ENCODE measurements around the gene TCFL5. TPM values are rescaled to one million over a fixed set of nuclear protein-coding genes. Genes with fewer than 3 reads are reported as not detected.

The TCFL5 gene
- total RNA-seq (2022) = 14.6 and 15.1 TPM in 2 replicates
- percentile 72 among the genes with signal in this experiment for Bru-seq, nascent RNA
- BruChase-seq, experiment 1, labeled RNA remaining after a 2-hour chase = percentile 82 among the genes with signal in this experiment
- BruChase-seq, experiment 2, labeled RNA remaining after a 6-hour chase = percentile 82 among the genes with signal in this experiment
- long read RNA-seq, transcript TCFL5-202 (6 exons, 2,456 nt) = major isoform, 5 of 23 reads
- long read RNA-seq, partial matches to known transcripts = 3 of 23 reads
- long read RNA-seq, other reads (novel, unspliced or antisense) = 14 of 23 reads

GRCh38 chr20:62861726-62862336 is at the start of gene TCFL5:
Gene TCFL5, minus strand, starts transcription at chr20:62861822. Its CDS starts 152 bp downstream, at chr20:62861670.
- H3K4me1 ChIP-seq = peaks cover 14% of the 10 kb centered on the region
- Mint-ChIP-seq H3K36me3 (ENCODE audit: insufficient read depth, unreplicated experiment) (peaks cover 14% of the 10 kb centered on the region), H3K4me1 (ENCODE audit: low read depth, unreplicated experiment) (peaks cover 15% of the 10 kb centered on the region), H3K4me3 (ENCODE audit: unreplicated experiment) (peak within 1 kb of the TSS; percentile 65), H3K9me3 (ENCODE audit: unreplicated experiment) (peaks cover 20% of the 10 kb centered on the region), H3K27ac (ENCODE audit: unreplicated experiment) (peak within 1 kb of the TSS; percentile 13), H3K27me3 (ENCODE audit: insufficient read depth, unreplicated experiment) (peaks cover 4% of the 10 kb centered on the region)
- DNase-seq = peak; percentile 97 to 100
- H3K9me3 ChIP-seq = peaks cover 12% of the 10 kb centered on the region
- TF ChIP-seq CTCF (IDR thresholded peaks at IDR 0.05; ENCODE audit: insufficient read depth in 1 of 2, low read depth in 1 of 2, low read length in 1 of 2, severe bottlenecking in 1 of 2, unreplicated experiment in 1 of 2) = no peak
- CTCF ChIA-PET = interaction anchor here (0.6 to 1.4 kb wide), 8 partner anchors 11 to 353 kb away, joined by 3 to 9 read pairs (median 4); no protein-coding TSS in a partner anchor
- peak within 1 kb of the TSS; percentile 85 for H3K4me3 ChIP-seq (ENCODE audit: low read depth, low read length)
- BruUV-seq (replicated peaks) = no TSS peak
- no peaks in the 10 kb centered on the region for H3K27me3 ChIP-seq (replicated peaks; ENCODE audit: control insufficient read depth, insufficient read depth, low read length)
- intact Hi-C loops (cut with micrococcal nuclease; ENCODE audit: unreplicated experiment) = loop anchor here (5.0 kb wide), 1 partner anchor 55 kb away; no protein-coding TSS in a partner anchor
- H3K36me3 ChIP-seq (ENCODE audit: control insufficient read depth, insufficient read depth, low read length) = no peaks in the 10 kb centered on the region
- POLR2A ChIA-PET = interaction anchor here (0.5 to 1.6 kb wide), 13 partner anchors 26 to 1338 kb away, joined by 3 to 9 read pairs (median 3); partner anchors contain the start of genes ADRM1, COL9A3, GID8 and PPDPF

DNA sequence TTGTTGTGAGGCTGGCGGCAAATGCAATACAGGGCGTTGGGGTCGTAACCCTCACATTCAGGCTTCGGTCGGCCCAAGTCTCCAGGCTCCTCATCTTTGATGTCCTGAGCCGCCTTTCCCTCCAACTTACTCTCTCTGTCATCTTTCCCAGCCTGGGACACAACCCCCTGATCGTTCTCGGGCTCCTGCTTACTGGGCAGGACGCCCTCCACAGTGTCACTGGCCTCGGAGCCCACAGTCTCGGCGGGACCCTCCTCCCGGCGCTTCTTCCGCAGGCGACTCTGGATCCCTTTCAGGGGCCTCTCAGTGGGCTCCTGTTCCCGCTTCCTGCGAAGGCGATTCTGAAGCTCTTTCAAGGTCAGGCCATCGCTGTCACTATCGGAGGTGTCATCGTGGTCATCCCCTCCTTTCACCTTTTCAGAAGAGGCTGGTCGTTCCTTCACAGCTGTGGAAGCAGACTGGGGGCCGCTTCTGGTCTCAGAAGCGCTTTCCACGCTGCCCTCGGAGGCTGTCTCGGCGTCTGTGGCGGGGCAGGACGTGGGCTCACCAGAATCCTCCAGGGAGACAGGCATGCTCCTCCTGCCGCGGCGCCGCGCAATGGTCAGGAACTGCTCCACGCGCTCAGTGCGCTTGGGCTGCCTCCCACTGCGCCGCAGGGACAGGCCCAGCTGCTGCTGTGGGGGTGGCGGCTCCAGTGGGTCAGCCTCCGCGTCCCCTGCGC is 49.3 kb upstream of the TCFL5 start:
- intact Hi-C loops (cut with micrococcal nuclease; ENCODE audit: unreplicated experiment) = no loop called here
- H3K9me3 ChIP-seq = no peaks in the 10 kb centered on the region
- peaks cover 21% of the 10 kb centered on the region for H3K36me3 ChIP-seq (ENCODE audit: control insufficient read depth, insufficient read depth, low read length)
- TF ChIP-seq CTCF (IDR thresholded peaks at IDR 0.05; ENCODE audit: insufficient read depth in 1 of 2, low read depth in 1 of 2, low read length in 1 of 2, severe bottlenecking in 1 of 2, unreplicated experiment in 1 of 2) = no peak
- Mint-ChIP-seq H3K4me3 (ENCODE audit: unreplicated experiment) (peak overlapping the region; percentile 17), H3K27ac (ENCODE audit: unreplicated experiment) (peak overlapping the region; percentile 33), H3K36me3 (ENCODE audit: insufficient read depth, unreplicated experiment) (peaks cover 93% of the 10 kb centered on the region), H3K4me1 (ENCODE audit: low read depth, unreplicated experiment) (peaks cover 16% of the 10 kb centered on the region), H3K27me3 (ENCODE audit: insufficient read depth, unreplicated experiment) (no peaks in the 10 kb centered on the region), H3K9me3 (ENCODE audit: unreplicated experiment) (no peaks in the 10 kb centered on the region)
- no peaks in the 10 kb centered on the region for H3K27me3 ChIP-seq (replicated peaks; ENCODE audit: control insufficient read depth, insufficient read depth, low read length)
- POLR2A ChIA-PET = no interaction called here
- peak in 1 of 2 experiments; percentile 36 for DNase-seq
- TSS peak; percentile 10 for BruUV-seq (replicated peaks)
- no peak overlapping the region for H3K4me3 ChIP-seq (ENCODE audit: low read depth, low read length)
- CTCF ChIA-PET = interaction anchor here (0.5 kb wide), 1 partner anchor 109 kb away, joined by 3 read pairs; no protein-coding TSS in a partner anchor
- H3K4me1 ChIP-seq = peaks cover 27% of the 10 kb centered on the region

- Mint-ChIP-seq H3K27ac (ENCODE audit: unreplicated experiment) (peak overlapping the region; percentile 33), H3K36me3 (ENCODE audit: insufficient read depth, unreplicated experiment) (peaks cover 100% of the 10 kb centered on the region), H3K27me3 (ENCODE audit: insufficient read depth, unreplicated experiment) (no peaks in the 10 kb centered on the region), H3K4me1 (ENCODE audit: low read depth, unreplicated experiment) (peaks cover 15% of the 10 kb centered on the region), H3K4me3 (ENCODE audit: unreplicated experiment) (peak overlapping the region; percentile 17), H3K9me3 (ENCODE audit: unreplicated experiment) (no peaks in the 10 kb centered on the region)
- intact Hi-C loops (cut with micrococcal nuclease; ENCODE audit: unreplicated experiment) = no loop called here
- Histone ChIP-seq H3K27me3 (replicated peaks; ENCODE audit: control insufficient read depth, insufficient read depth, low read length) (no peaks in the 10 kb centered on the region), H3K4me3 (ENCODE audit: low read depth, low read length) (no peak overlapping the region), H3K36me3 (ENCODE audit: control insufficient read depth, insufficient read depth, low read length) (peaks cover 23% of the 10 kb centered on the region), H3K9me3 (no peaks in the 10 kb centered on the region), H3K4me1 (peaks cover 22% of the 10 kb centered on the region)
- TF ChIP-seq CTCF (IDR thresholded peaks at IDR 0.05; ENCODE audit: insufficient read depth in 1 of 2, low read depth in 1 of 2, low read length in 1 of 2, severe bottlenecking in 1 of 2, unreplicated experiment in 1 of 2) = no peak
- BruUV-seq (replicated peaks) = no TSS peak
- ChIA-PET POLR2A (no interaction called here), CTCF (interaction anchor here (0.5 kb wide), 1 partner anchor 109 kb away, joined by 3 read pairs; no protein-coding TSS in a partner anchor)
- DNase-seq = peak in 1 of 2 experiments; percentile 41
Observed at GRCh38 chr20:62910217-62910766, 48.7 kb upstream of the TCFL5 start.

All from Caco-2 (cell line).